HS-27A (cell line): ENCODE results near the gene NECTIN4.

Experiments used
- DNase-seq: peaks from one replicate; pipeline ENCODE4 v3.0.0-alpha.2; 2012; ENCODE audit warnings: low read depth, missing footprints

NECTIN4 gene

DNA sequence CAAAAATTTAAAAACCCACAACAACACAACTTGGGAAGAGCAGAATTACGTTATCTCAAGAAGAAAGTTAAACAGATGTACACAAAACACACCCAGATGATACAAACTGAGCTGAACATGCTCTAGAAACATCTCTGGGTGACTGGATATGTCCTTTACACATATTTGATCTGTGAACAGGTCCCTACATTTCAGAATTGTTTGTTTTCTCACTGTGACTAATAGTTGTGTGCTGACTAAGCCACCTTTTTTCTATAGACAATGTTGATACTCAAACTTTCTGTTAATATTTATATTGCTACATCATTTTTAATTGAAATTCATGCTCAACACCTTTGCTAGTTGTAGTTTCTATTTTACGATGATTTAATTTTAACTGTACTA is 67.4 kb downstream of the NECTIN4 start:
- no peak for DNase-seq

DNA sequence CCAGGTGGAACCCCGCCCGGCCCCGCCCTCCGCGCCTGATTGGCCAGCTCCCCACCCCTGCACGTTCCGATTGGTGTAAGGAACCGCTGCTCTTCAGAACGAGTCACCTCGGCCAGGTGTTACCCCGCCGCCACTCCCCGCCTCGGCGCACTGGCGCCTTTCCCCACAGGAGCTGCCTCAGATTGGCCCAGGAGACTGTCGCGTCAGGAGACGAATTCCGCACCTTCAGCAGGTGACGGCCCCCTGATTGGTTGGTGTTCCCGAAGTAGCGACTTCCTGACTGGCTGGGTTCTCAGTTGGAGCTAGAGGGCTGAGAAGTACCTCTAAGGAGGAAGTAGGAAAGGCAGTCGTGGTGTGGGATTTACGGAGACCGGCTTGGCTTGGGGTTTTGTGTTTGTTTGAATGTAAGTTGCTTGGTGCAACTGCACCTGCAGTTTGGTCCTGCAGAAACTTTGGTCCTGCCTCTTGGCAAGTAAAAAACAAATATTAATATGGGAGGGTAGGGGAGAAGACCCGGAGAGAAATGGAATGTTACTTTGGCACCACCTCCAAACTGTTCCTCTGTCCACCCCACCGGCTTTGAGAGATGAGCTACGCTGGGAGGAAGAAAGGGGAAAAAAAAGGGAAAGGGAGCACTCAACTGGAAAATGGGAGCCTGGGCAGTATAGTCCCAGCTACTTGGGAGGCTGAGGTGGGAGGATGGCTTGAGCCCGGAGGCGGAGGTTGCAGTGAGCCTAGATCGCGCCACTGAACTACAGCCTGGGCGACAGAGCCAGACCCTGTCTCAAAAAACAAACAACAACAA is 68.0 kb downstream of the NECTIN4 start:
- DNase-seq = no peak
